ENCODE measurements around the gene CIPC.

CIPC gene

DNA sequence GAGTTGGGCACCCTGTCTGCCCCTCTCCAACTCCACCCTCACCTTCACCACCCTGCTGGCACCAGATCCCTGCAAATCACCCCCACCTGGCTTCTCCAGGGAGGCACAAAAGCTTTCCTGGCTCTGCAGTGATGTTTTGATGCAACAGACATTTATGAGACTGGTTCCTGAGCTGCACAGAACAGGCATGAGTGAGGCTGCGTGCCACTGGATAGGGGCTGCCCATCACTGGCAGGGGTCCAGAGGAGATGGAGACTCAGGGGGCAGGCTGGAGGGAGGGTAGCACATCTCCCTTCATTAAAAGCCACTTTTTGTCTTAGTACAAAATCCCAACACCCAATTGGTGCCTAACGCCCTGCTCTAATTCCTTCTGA lies 60.8 kb downstream of the CIPC start:
- in situ Hi-C loops (cut with HindIII; ENCODE audit: low pct_ligation_motif_present, low pct_unique_long_range_greater_than_20kb, low sequenced_read_pairs) = no loop called here
- no peak for DNase-seq

DNA sequence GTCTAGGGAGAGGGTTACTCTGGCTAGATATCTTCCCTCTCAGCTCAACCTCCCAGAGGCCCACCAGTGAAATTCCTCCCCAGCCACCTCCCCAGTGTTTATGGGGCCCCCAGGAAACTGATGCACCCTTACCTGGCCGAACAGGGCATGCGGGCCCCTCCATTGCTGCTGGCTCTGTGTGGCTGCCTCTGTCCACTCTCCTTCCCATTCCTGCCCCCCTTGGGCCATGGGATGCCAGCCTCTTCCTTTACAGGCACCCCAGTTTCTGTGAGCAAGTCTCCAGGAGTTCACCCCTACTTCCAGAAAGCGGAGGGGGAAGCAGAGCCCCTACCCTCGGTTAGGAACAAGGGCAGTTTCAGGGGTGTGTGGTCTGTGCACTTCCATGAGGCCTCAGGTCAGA lies 63.0 kb downstream of the CIPC start:
- no peak for DNase-seq
- in situ Hi-C loops (cut with HindIII; ENCODE audit: low pct_ligation_motif_present, low pct_unique_long_range_greater_than_20kb, low sequenced_read_pairs) = no loop called here

Data from ACHN (cell line).